ENCODE results near the gene TTC23. TPM values are rescaled to one million over a fixed set of nuclear protein-coding genes. Genes with fewer than 3 reads are reported as not detected.

Gene TTC23
- total and polyA plus RNA-seq, 7 donors = 2.1 to 11.2 (median 7.8) TPM

GRCh38 chr15:99132122-99132521, 117.3 kb downstream of the TTC23 start:
- Histone ChIP-seq H3K4me1 (peaks cover 70% of the 10 kb centered on the region), H3K27me3 (ENCODE audit: insufficient read depth in 3 of 3, low read length in 2 of 3) (no peaks in the 10 kb centered on the region), H3K9me3 (no peaks in the 10 kb centered on the region), H3K36me3 (ENCODE audit: insufficient read depth in 1 of 2, low read depth in 1 of 2) (peaks cover 3 to 89% of the 10 kb centered on the region in 2 donors), H3K27ac (peak overlapping the region; percentile 96), H3K4me3 (no peak overlapping the region)
- no peak for TF ChIP-seq CTCF (IDR thresholded peaks at IDR 0.05)
- 84 to 92% (median 85%) methylated on average over 4 of the region's 4 CpGs for WGBS, 3 donors
- ATAC-seq (no peak), DNase-seq (no peak)
- intact Hi-C loops (cut with DNase I) = no loop called here

GRCh38 chr15:99131441-99132023, 117.8 kb downstream of the TTC23 start:
- intact Hi-C loops (cut with DNase I) = no loop called here
- no peak overlapping the region for H3K4me3 ChIP-seq
- WGBS, 3 donors = 82 to 87% (median 87%) methylated on average over 25 of the region's 25 CpGs
- DNase-seq = peak in 1 of 2 donors; percentile 44
- peak overlapping the region; percentile 96 for H3K27ac ChIP-seq
- H3K9me3 ChIP-seq = no peaks in the 10 kb centered on the region
- peaks cover 75% of the 10 kb centered on the region for H3K4me1 ChIP-seq
- peak; percentile 20 to 29 (median 25) for ATAC-seq
- no peak for TF ChIP-seq CTCF (IDR thresholded peaks at IDR 0.05)
- H3K36me3 ChIP-seq (ENCODE audit: insufficient read depth in 1 of 2, low read depth in 1 of 2) = peaks cover 3 to 87% of the 10 kb centered on the region in 2 donors
- H3K27me3 ChIP-seq (ENCODE audit: insufficient read depth in 3 of 3, low read length in 2 of 3) = no peaks in the 10 kb centered on the region

- no peak overlapping the region for H3K4me3 ChIP-seq
- TF ChIP-seq CTCF (IDR thresholded peaks at IDR 0.05) = no peak
- DNase-seq (peak in 1 of 2 donors; percentile 43), ATAC-seq (no peak)
- H3K9me3 ChIP-seq = no peaks in the 10 kb centered on the region
- H3K27me3 ChIP-seq (ENCODE audit: insufficient read depth in 3 of 3, low read length in 2 of 3) = no peaks in the 10 kb centered on the region
- H3K27ac ChIP-seq = peak overlapping the region; percentile 96
- peaks cover 3 to 83% of the 10 kb centered on the region in 2 donors for H3K36me3 ChIP-seq (ENCODE audit: insufficient read depth in 1 of 2, low read depth in 1 of 2)
- WGBS, 3 donors = 80 to 89% (median 82%) methylated on average over 29 to 30 of the region's 30 CpGs
- intact Hi-C loops (cut with DNase I) = no loop called here
- peaks cover 82% of the 10 kb centered on the region for H3K4me1 ChIP-seq
Measured at GRCh38 chr15:99130765-99131440, 118.5 kb downstream of the TTC23 start.

GRCh38 chr15:99130314-99130713, 119.1 kb downstream of the TTC23 start:
- no peaks in the 10 kb centered on the region for H3K27me3 ChIP-seq (ENCODE audit: insufficient read depth in 3 of 3, low read length in 2 of 3)

More at GRCh38 chr15:99130314-99130713, 119.1 kb downstream of the TTC23 start:
- intact Hi-C loops (cut with DNase I) = no loop called here
- Histone ChIP-seq H3K4me3 (no peak overlapping the region), H3K4me1 (peaks cover 82% of the 10 kb centered on the region), H3K9me3 (no peaks in the 10 kb centered on the region), H3K27ac (peak overlapping the region; percentile 96), H3K36me3 (ENCODE audit: insufficient read depth in 1 of 2, low read depth in 1 of 2) (peaks cover 3 to 83% of the 10 kb centered on the region in 2 donors)
- no peak for DNase-seq
- 68 to 73% (median 72%) methylated on average over 13 of the region's 13 CpGs for WGBS, 3 donors
- TF ChIP-seq CTCF (IDR thresholded peaks at IDR 0.05) = no peak
- ATAC-seq = no peak
